A549 (cell line): ENCODE data around the gene ASCC2. TPM values are rescaled to one million over a fixed set of nuclear protein-coding genes. Genes with fewer than 3 reads are reported as not detected.
"Not testable (repeated sequence)": the region's sequence is repeated elsewhere in the genome, so short reads cannot be mapped to it uniquely, and the experiment has no call there.

Source experiments
- ATAC-seq, 2 experiments: fragments of 200-7000 bp in 1 of 2; fragments of >200 bp in 1 of 2; cut with Nextera tagmentation in 1 of 2; cut with Tn5 transposase in 1 of 2; 3 replicates each; pipeline versions ENCODE4 v1.8.0 to v1.9.1; 2018 to 2020; ENCODE audit warnings: mild to moderate bottlenecking in 1 of 2, moderate library complexity in 1 of 2
- CTCF ChIA-PET: fragments of 300-600 bp; sonication (Branson Sonifier 250); formaldehyde crosslinking; extraction: SDS; loops from one replicate; lab custom pipeline; 2021; ENCODE audit warnings: antibody characterized with exemption, inconsistent platforms; lab: Yijun Ruan, JAX
- POLR2A ChIA-PET: fragments of 350-600 bp; formaldehyde crosslinking; extraction: SDS; loops from one replicate; lab custom pipeline; 2021; ENCODE audit warnings: antibody characterized with exemption, inconsistent platforms; lab: Yijun Ruan, JAX
- DNase-seq, 2 experiments: peaks; one replicate each; pipeline versions ENCODE4 v3.0.0 to v3.0.0-alpha.2; 2011 to 2016; ENCODE audit warnings: low read depth in 1 of 2, low spot score in 1 of 2
- FAIRE-seq: peaks from 2 replicates; lab custom pipeline; 2011; peaks lifted over from hg19 to GRCh38; lab: Jason Lieb, UNC
- H3K27ac ChIP-seq, 2 experiments: fragments of >200 bp; sonication (Bioruptor Twin); formaldehyde crosslinking; 3 replicates each; pipeline ENCODE4 v1.5.1; 2016 to 2017
- H3K4me1 ChIP-seq: fragments of >200 bp; sonication (Bioruptor Twin); formaldehyde crosslinking; 3 replicates; pipeline ENCODE4 v1.6.1; 2016
- H3K4me2 ChIP-seq: fragments of >200 bp; sonication (Bioruptor Twin); formaldehyde crosslinking; 3 replicates; pipeline ENCODE4 v1.6.1; 2016
- H3K4me3 ChIP-seq: fragments of >200 bp; sonication (Bioruptor Twin); formaldehyde crosslinking; 3 replicates; pipeline ENCODE4 v1.5.1; 2016
- H3K9me3 ChIP-seq: fragments of >200 bp; sonication (Bioruptor Twin); formaldehyde crosslinking; 3 replicates; pipeline ENCODE4 v1.6.1; 2016
- CBX8 ChIP-seq: fragments of 200-600 bp; sonication (generic); IDR thresholded peaks from 2 replicates; pipeline ENCODE4 v1.6.1; 2016
- CHD4 ChIP-seq: fragments of 200-600 bp; sonication (generic); IDR thresholded peaks from 2 replicates; pipeline ENCODE4 v1.6.1; 2016; ENCODE audit warnings: antibody characterized with exemption, mild to moderate bottlenecking, borderline replicate concordance
- EP300 ChIP-seq, 2 experiments: fragments of >200 bp; sonication (Bioruptor Twin); formaldehyde crosslinking; IDR thresholded peaks; 2 replicates in 1 of 2; 3 replicates in 1 of 2; pipeline ENCODE4 v1.6.1; 2016 to 2017
- ESRRA ChIP-seq: fragments of 150-350 bp; IDR thresholded peaks from 2 replicates; pipeline ENCODE4 v1.6.1; 2014; ENCODE audit warnings: mild to moderate bottlenecking, low read length, borderline replicate concordance
- FOSL2 ChIP-seq, 2 experiments: fragments of 450-650 bp in 1 of 2; fragments of >200 bp in 1 of 2; sonication (Bioruptor Twin) in 1 of 2; formaldehyde crosslinking; IDR thresholded peaks; 2 replicates each; pipeline versions ENCODE4 v1.5.0 to v1.6.1; 2016 to 2020; ENCODE audit warnings: mild to moderate bottlenecking in 1 of 2, moderate library complexity in 1 of 2
- HMGXB4 ChIP-seq: fragments of 250-450 bp; sonication (Bioruptor Pico); IDR thresholded peaks from 2 replicates; pipeline ENCODE4 v1.5.0; 2021; ENCODE audit warnings: mild to moderate bottlenecking, moderate library complexity, borderline replicate concordance
- JUN ChIP-seq, 2 experiments: fragments of >200 bp; sonication (Bioruptor Twin); formaldehyde crosslinking; IDR thresholded peaks; 2 replicates in 1 of 2; 3 replicates in 1 of 2; pipeline ENCODE4 v1.6.1; 2016 to 2017
- NPAS2 ChIP-seq: fragments of 250-450 bp; sonication (Bioruptor Pico); IDR thresholded peaks from 2 replicates; pipeline ENCODE4 v1.8.0; 2022; ENCODE audit warnings: mild to moderate bottlenecking, moderate library complexity, borderline replicate concordance
- PBX3 ChIP-seq: IDR thresholded peaks from 2 replicates; pipeline ENCODE4 v1.6.1; 2012
- POLR2A ChIP-seq: IDR thresholded peaks from 2 replicates; pipeline ENCODE4 v1.6.1; 2012; ENCODE audit warnings: mild to moderate bottlenecking, low read length
- RFX5 ChIP-seq: fragments of 450-650 bp; IDR thresholded peaks from 2 replicates; pipeline ENCODE4 v1.7.1; 2014; ENCODE audit warnings: antibody characterized with exemption, mild to moderate bottlenecking, moderate library complexity
- SMC3 ChIP-seq: fragments of >200 bp; sonication (Bioruptor Twin); formaldehyde crosslinking; IDR thresholded peaks from 3 replicates; pipeline ENCODE4 v1.6.1; 2018; ENCODE audit warnings: inconsistent platforms
- SREBF2 ChIP-seq: fragments of 450-650 bp; IDR thresholded peaks from 2 replicates; pipeline ENCODE4 v1.6.1; 2014; ENCODE audit warnings: mild to moderate bottlenecking, moderate library complexity
- TFCP2L1 ChIP-seq: fragments of 250-450 bp; sonication (Bioruptor Pico); IDR thresholded peaks from 2 replicates; pipeline ENCODE4 v1.5.0; 2021; ENCODE audit warnings: mild to moderate bottlenecking
- TP53 ChIP-seq: fragments of 250-450 bp; sonication (Bioruptor Pico); IDR thresholded peaks from 2 replicates; pipeline ENCODE4 v1.5.0; 2021; ENCODE audit warnings: mild to moderate bottlenecking, moderate library complexity
- USF2 ChIP-seq: fragments of 450-650 bp; IDR thresholded peaks from 2 replicates; pipeline ENCODE4 v1.6.1; 2014; ENCODE audit warnings: antibody characterized with exemption
- ZC3H11A ChIP-seq: fragments of 450-650 bp; IDR thresholded peaks from 2 replicates; pipeline ENCODE4 v1.6.1; 2014; ENCODE audit warnings: antibody characterized with exemption, mild to moderate bottlenecking
- ZSCAN20 ChIP-seq: fragments of 250-450 bp; sonication (Bioruptor Pico); IDR thresholded peaks from 2 replicates; pipeline ENCODE4 v1.8.0; 2022; ENCODE audit warnings: mild to moderate bottlenecking, moderate library complexity
- WGBS: methylation state at CpG from one replicate; pipeline ENCODE4 v1.1.6; 2017; ENCODE audit errors: missing lambda C conversion rate; 5-methylcytosine and 5-hydroxymethylcytosine counted together
- polyA plus RNA-seq, 4 experiments: library from polyadenylated mRNA; depleted of rRNA in 3 of 4; stranded (reverse); fragments of >200 nt; fragmentation: RNase III in 1 of 4; extraction: RNeasy Plus Mini Kit Qiagen cat#74134 plus additional on column Dnase treatment in 1 of 4; gene quantifications; 2 replicates in 3 of 4; 3 replicates in 1 of 4; pipeline ENCODE4 v1.2.3, GENCODE V29; 2011 to 2017

The ASCC2 gene
- polyA plus RNA-seq, 2 of the 4 experiments (the other 2 are of a cell fraction) = 27.2 to 31.6 TPM

- no peak overlapping the region for H3K4me2 ChIP-seq
- TF ChIP-seq CHD4 (no peak), USF2 (no peak), JUN (IDR thresholded peaks at IDR 0.05) (no peak), TP53 (CRISPR knock-in tag) (no peak), SMC3 (no peak), ESRRA (no peak), ZC3H11A (no peak), TFCP2L1 (CRISPR knock-in tag) (no peak), PBX3 (no peak), HMGXB4 (CRISPR knock-in tag) (no peak), CBX8 (no peak), EP300 (IDR thresholded peaks at IDR 0.05) (no peak), NPAS2 (CRISPR knock-in tag) (no peak), FOSL2 (IDR thresholded peaks at IDR 0.05) (no peak), FOSL2 (CRISPR knock-in tag; IDR thresholded peaks at IDR 0.05) (no peak), RFX5 (no peak)
- TF ChIP-seq, all 56 proteins: peak for 0
- Histone ChIP-seq H3K9me3 (no peaks in the 10 kb centered on the region), H3K4me3 (no peak overlapping the region), H3K4me1 (no peaks in the 10 kb centered on the region), H3K27ac (no peak overlapping the region)
- CTCF ChIA-PET = interaction anchor here (0.7 kb wide), 1 partner anchor 21 kb away, joined by 3 read pairs; no protein-coding TSS in a partner anchor
- DNase-seq (no peak), FAIRE-seq (no peak), ATAC-seq (no peak)
- POLR2A ChIA-PET = no interaction called here
Observed at GRCh38 chr22:29867260-29867659, 29.2 kb upstream of the ASCC2 start.

- ATAC-seq, H3K4me2 ChIP-seq, H3K4me3 ChIP-seq, H3K27ac ChIP-seq, DNase-seq, CTCF ChIA-PET, POLR2A ChIA-PET, H3K9me3 ChIP-seq, H3K4me1 ChIP-seq, FAIRE-seq: not testable (repeated sequence)
- WGBS = 84% methylated on average over 13 of the region's 13 CpGs
Observed at GRCh38 chr22:29865572-29865971, 27.5 kb upstream of the ASCC2 start.

DNA sequence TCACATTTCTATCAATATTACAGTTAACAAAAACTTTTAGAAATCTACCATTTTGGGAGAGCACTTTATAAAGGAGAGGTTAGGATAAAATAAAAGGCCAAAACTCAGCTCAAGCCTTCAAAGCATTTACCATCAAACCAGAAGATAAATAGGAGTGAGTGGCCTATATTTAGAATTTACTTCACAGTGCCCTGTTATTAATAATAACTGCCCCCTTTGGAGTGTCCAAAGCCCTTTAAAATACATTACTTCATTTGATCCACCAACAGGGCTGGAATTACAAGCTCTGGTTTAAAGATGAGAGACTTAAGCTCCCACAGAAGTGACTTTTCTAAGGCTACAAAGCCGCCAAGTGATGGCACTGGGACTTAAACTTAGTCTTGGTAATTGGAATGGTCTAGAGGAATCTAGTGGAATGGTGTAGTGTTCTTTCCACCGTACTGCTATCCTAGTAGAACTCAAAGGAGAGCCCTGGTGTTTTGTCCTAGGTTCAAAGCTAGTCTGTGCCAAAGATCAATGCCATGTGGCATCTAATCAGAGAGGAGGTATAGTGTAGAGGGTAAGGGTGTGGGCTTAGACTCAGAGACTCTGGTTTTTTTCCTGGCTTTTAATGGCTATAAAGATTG, 23.7 kb upstream of the ASCC2 start:
- ChIA-PET POLR2A (no interaction called here), CTCF (interaction anchor here (1.4 kb wide), 1 partner anchor 143 kb away, joined by 4 read pairs; no protein-coding TSS in a partner anchor)
- no peaks in the 10 kb centered on the region for H3K4me1 ChIP-seq
- H3K27ac ChIP-seq = no peak overlapping the region
- FAIRE-seq (no peak), ATAC-seq (no peak), DNase-seq (no peak)
- WGBS = 63% methylated on average over 2 of the region's 2 CpGs
- H3K9me3 ChIP-seq = no peaks in the 10 kb centered on the region
- no peak overlapping the region for H3K4me3 ChIP-seq
- TF ChIP-seq POLR2A = no peak
- TF ChIP-seq SREBF2 = no peak
- TF ChIP-seq ZSCAN20 (CRISPR knock-in tag) = no peak
- H3K4me2 ChIP-seq = no peak overlapping the region
